ENCODE data around the gene GIMAP4.
"Not testable (repeated sequence)": the region's sequence is repeated elsewhere in the genome, so short reads cannot be mapped to it uniquely, and the experiment has no call there.

GIMAP4 gene

DNA sequence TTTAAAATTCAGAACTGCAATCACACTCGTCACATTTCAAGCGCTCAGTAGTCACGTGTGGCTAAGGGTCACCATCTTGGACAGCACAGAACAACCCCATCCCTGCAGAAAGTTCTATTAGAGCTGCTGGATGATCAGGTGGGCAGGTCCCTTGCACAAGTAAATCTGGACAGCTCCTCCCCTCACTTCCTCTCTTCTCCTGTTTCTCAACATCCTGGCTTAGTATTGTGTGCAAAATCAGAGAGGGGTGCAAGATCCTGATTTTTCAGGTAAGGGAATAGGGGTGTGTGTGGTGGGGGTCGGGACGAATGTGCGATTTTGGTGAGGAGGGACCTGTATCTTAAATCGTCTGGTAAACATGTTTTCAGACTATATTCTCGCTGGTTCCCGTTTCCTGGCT lies at the start of gene GIMAP4:
TSS of gene GIMAP4 (plus strand) at position 222 of the 400 bp plus-strand sequence. CDS start 2,512 bp downstream, outside the sequence.
- DNase-seq, result no peak

GRCh38 chr7:150519310-150519709 lies 47.9 kb upstream of the GIMAP4 start:
- no peak for DNase-seq

GRCh38 chr7:150520145-150520544 lies 47.0 kb upstream of the GIMAP4 start:
- DNase-seq, result no peak

- not testable (repeated sequence) for DNase-seq
Observed at GRCh38 chr7:150522931-150523330, 44.3 kb upstream of the GIMAP4 start.

DNA sequence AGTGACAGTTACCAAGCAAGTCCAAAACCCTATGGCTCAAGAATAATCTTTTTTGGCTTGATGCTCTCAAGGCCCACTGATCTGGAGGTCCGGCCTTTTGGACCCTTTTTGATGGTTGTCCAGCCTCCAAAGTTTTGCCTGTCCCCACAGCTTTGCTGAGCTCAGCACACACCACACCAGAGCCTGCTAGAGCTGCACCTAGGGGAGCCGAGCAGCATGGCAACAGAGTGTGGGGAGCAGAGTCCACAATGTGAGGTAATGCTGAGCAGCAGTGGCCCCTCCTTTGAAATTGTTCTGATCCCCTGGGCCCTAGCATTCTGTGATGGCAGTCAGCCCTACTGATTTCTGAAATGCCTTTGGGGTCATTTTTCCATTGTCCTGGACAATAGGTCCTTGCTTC lies 43.2 kb upstream of the GIMAP4 start:
- DNase-seq, result no peak

DNA sequence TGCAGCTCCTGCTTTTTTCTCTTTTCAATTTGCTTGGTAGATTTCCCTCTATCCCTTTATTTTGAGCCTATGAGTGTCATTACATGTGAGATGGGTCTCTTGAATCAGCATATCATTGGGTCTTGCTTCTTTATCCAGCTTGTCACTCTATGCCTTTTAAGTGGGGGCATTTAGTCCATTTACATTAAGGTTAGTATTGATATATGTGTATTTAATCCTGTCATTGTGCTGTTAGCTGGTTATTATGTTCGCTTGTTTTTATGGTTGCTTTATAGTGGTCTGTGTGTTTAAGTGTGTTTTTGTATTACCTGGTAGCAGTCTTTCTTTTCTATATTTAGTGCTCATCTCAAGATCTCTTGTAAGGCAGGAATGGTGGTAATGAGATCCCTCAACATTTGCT lies 35.5 kb upstream of the GIMAP4 start:
- DNase-seq, result no peak

DNA sequence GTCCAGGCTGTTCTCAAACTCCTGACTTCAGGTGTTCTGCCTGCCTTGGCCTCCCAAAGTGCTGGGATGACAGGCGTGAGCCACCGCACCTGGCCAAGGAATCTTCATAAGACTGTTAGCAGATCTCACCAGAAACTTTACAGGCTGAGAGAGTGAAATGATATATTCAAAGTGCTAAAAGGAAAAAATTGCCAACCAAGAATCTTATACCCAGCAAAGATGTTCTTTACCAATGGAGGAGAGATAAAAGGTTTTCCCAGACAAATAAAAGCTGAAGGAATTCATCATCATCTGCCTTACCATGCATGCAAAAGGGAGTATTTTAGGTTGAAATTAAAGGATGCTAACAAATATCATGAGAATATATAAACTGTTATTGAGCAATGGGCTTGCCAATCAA lies 28.9 kb upstream of the GIMAP4 start:
- no peak for DNase-seq

DNA sequence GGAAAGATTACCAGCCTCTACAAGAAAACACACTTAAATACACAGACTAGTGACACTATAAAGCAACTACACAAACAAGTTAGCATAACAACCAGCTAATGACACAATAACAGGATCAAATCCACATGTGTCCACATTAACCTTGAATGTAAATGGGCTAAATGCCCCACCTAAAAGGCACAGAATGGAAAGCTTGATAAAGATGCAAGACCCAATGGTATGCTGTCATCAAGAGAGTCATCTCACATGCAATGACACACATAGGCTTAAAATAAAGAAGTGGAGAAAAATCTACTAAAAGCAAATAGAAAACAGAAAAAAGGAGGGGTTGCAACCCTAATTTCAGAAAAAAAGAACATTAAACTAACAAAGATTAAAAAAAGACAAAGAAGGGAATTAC lies 14.0 kb upstream of the GIMAP4 start:
- DNase-seq, result no peak

GRCh38 chr7:150556521-150557138 lies 10.6 kb upstream of the GIMAP4 start:
- DNase-seq, result no peak

GRCh38 chr7:150560486-150560885 lies 6.7 kb upstream of the GIMAP4 start:
- no peak for DNase-seq

DNA sequence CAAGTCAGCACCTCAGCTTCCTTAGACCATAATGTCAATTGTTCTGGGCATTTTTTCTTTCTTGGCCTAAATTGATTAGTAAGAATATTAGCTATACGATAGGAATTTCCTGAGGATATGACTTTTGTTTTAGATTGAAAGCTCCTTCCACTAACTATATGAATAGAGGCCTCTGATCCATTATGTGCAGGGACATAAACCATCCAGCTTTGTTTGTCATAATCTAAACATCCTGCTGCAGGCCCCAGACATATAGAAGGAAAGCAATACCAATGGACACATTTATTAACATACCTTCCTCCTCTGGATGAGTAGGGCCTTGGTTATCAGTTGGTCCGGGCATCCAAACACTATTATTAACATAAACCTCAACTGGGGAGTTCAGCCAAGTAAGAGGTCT lies 4.3 kb upstream of the GIMAP4 start:
- DNase-seq, result no peak

DNA sequence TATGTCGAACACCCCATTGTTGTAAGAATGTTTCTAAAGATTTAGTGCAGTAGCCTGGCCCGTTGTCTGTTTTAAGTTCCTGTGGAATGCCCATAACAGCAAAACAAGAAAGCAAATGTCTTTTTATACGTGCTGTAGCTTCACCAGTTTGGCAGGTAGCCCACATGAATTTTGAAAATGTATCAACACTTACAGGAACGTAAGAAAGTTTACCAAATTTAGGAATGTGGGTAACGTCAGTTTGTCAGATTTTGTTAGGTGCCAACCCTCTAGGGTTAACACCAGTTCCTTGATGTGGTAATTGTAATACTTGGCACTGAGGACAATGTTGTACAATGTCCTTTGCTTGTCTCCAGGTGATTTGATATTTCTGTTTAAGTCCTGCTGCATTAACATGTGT lies 3.2 kb upstream of the GIMAP4 start:
- no peak for DNase-seq

DNA sequence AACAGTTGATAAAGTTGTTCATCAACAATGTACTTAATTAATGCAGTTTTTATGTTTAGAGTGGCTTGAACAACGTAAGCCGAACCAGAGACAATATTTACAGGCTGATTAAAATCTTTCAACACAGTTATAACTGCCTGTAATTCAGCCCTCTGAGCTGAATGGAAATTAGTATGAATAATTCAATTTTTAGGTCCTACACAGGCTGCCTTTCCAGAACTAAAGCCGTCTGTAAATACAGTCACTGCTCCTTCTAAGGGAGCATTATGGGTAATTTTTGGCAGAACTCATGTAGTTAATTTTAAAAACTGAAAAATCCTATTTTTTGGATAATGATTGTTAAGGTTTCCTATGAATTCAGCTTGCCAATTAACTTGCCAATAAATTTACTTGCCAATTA lies 2.6 kb upstream of the GIMAP4 start:
- no peak for DNase-seq

GRCh38 chr7:150565239-150565638 lies 2.0 kb upstream of the GIMAP4 start:
- DNase-seq, result no peak

GRCh38 chr7:150566123-150566522 lies 1.1 kb upstream of the GIMAP4 start:
- DNase-seq, result no peak

- DNase-seq, result no peak
Observed at GRCh38 chr7:150566572-150566971, 618 bp upstream of the GIMAP4 start.

DNA sequence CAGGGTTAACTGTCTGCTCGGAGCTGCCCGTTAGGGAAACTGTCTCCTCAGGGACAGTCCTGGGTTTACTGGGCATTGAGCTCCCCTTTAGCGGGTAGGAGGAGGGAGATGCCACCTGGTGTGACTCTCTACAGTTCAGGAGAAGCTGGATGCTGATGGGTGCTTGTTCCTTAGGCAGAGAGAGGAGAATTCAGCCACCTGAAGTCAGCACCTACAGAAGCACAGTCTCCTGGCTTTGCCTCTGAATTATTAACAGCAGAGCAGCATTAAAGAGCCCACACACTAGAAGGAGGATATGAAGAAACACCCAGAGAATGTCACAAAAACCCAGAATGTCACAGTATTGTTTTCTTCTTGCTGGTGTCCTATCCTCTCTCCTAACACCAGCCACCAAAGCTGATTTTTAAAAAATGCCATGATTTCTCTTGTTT lies 696 bp downstream of the GIMAP4 start:
- DNase-seq, result no peak

DNA sequence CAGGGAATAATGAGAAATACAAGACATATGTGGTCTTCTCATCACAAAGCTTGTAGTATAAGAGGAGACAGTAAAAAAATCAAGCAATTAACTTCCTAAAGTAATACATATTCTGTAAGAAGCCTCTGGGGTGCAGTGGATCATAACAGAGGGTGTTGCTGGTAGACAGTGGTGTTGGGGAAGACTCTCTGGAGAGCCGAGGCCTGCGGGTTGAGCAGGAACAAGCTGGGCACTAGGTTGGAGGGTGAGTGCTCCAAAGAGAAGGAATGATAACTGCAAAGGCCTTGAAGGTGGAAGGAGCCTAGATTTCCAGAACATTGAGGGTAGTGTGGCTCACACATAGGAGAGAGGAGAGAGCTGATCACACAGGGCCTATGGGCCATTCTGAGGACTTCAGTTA lies 1.5 kb downstream of the GIMAP4 start:
- DNase-seq, result no peak

GRCh38 chr7:150569245-150569955 lies 2.2 kb downstream of the GIMAP4 start:
- DNase-seq, result no peak

- DNase-seq, result no peak
Observed at GRCh38 chr7:150570556-150571465, 3.6 kb downstream of the GIMAP4 start.

- DNase-seq, result no peak
Observed at GRCh38 chr7:150572496-150572895, 5.3 kb downstream of the GIMAP4 start.

GRCh38 chr7:150579979-150580637 lies 12.9 kb downstream of the GIMAP4 start:
- not testable (repeated sequence) for DNase-seq

Measured in NCI-H1694 treated with DMSO at 0.1 percent for 48 hours (cell line).